Left ventricle myocardium inferior (tissue), 1 donor: ENCODE measurements around the gene CCDC93. TPM values are rescaled to one million over a fixed set of nuclear protein-coding genes. Genes with fewer than 3 reads are reported as not detected.

ENCODE experiments used
- DNase-seq: peaks from one replicate; pipeline ENCODE4 v3.0.0-alpha.2; 2020
- H3K27ac ChIP-seq: fragments of 200-600 bp; replicated peaks from 2 replicates; pipeline ENCODE4 v1.8.0; 2021
- H3K27me3 ChIP-seq: fragments of 200-600 bp; 2 replicates; pipeline ENCODE4 v1.8.0; 2021; ENCODE audit warnings: low read depth
- H3K36me3 ChIP-seq: fragments of 200-600 bp; 2 replicates; pipeline ENCODE4 v1.8.0; 2021
- H3K4me1 ChIP-seq: fragments of 200-600 bp; 2 replicates; pipeline ENCODE4 v1.8.0; 2021
- H3K4me3 ChIP-seq: fragments of 200-600 bp; 2 replicates; pipeline ENCODE4 v1.8.0; 2021; ENCODE audit warnings: mild to moderate bottlenecking, moderate library complexity
- H3K9me3 ChIP-seq: fragments of 200-600 bp; replicated peaks from 2 replicates; pipeline ENCODE4 v1.8.0; 2021
- intact Hi-C: fragments of 100-400 bp; cut with micrococcal nuclease; formaldehyde crosslinking; loops from one replicate; pipeline ENCODE4 v1.11.0; 2022
- total RNA-seq: library from RNA; stranded (reverse); fragmentation: NEBNext Ultra II Directional; extraction: Animal tissue kit (Norgen Biotek cat#: 25700); gene quantifications from one replicate; pipeline ENCODE4 v1.2.1, GENCODE V29; 2021
- TF ChIP-seq, protein P1 (sequence below): fragments of 200-600 bp; IDR thresholded peaks from 2 replicates; pipeline ENCODE4 v1.8.0; 2021; ENCODE audit warnings: antibody characterized with exemption, mild to moderate bottlenecking, borderline replicate concordance
- donor health status: DM: no; HTN: yes; CAD: no; lungs with severe emphysema.

CCDC93 gene
- total RNA-seq, 1 donor from 2014 or later, result 22.8 TPM

DNA sequence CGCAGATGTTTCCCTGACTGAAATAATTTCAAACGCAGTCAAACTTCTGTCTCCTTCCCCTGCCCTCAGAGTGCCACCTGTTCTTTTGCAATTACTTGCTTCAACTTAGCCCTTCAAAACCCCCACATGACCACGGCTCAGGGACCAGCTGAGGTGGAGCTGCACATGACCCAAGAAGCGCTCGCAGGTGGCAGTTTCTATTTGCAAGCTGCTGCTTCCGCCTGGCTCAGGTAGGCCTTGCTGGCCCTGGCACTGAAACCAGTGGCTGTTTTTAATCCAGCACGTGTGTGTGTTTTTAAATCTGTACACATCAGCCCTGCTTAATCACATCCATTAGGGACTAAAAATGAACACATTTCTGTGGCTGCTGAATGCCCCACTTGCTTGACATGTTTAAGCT lies 95.3 kb downstream of the CCDC93 start:
- intact Hi-C loops, result no loop called here
- no peak overlapping the region for H3K4me3 ChIP-seq
- TF ChIP-seq, protein P1, sequence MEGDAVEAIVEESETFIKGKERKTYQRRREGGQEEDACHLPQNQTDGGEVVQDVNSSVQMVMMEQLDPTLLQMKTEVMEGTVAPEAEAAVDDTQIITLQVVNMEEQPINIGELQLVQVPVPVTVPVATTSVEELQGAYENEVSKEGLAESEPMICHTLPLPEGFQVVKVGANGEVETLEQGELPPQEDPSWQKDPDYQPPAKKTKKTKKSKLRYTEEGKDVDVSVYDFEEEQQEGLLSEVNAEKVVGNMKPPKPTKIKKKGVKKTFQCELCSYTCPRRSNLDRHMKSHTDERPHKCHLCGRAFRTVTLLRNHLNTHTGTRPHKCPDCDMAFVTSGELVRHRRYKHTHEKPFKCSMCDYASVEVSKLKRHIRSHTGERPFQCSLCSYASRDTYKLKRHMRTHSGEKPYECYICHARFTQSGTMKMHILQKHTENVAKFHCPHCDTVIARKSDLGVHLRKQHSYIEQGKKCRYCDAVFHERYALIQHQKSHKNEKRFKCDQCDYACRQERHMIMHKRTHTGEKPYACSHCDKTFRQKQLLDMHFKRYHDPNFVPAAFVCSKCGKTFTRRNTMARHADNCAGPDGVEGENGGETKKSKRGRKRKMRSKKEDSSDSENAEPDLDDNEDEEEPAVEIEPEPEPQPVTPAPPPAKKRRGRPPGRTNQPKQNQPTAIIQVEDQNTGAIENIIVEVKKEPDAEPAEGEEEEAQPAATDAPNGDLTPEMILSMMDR, result no peak
- H3K36me3 ChIP-seq, result peaks cover 89% of the 10 kb centered on the region
- no peaks in the 10 kb centered on the region for H3K27me3 ChIP-seq
- DNase-seq, result no peak
- H3K4me1 ChIP-seq, result peaks cover 3% of the 10 kb centered on the region
- no peak overlapping the region for H3K27ac ChIP-seq
- no peaks in the 10 kb centered on the region for H3K9me3 ChIP-seq

- Histone ChIP-seq H3K27me3 (no peaks in the 10 kb centered on the region), H3K4me3 (no peak overlapping the region), H3K27ac (no peak overlapping the region), H3K9me3 (peaks cover 12% of the 10 kb centered on the region), H3K4me1 (peaks cover 3% of the 10 kb centered on the region), H3K36me3 (peaks cover 77% of the 10 kb centered on the region)
- no peak for DNase-seq
- TF ChIP-seq, protein P1, result no peak
- intact Hi-C loops, result no loop called here
These were observed 96.5 kb downstream of the CCDC93 start for GRCh38 chr2:117917223-117917917.

GRCh38 chr2:117902933-117903332 lies 110.9 kb downstream of the CCDC93 start:
- TF ChIP-seq, protein P1, result no peak

GRCh38 chr2:117888897-117889296 lies 125.0 kb downstream of the CCDC93 start:
- intact Hi-C loops, result no loop called here

More at GRCh38 chr2:117902933-117903332, 110.9 kb downstream of the CCDC93 start:
- Histone ChIP-seq H3K9me3 (peaks cover 26% of the 10 kb centered on the region), H3K27me3 (no peaks in the 10 kb centered on the region), H3K4me1 (no peaks in the 10 kb centered on the region), H3K36me3 (no peaks in the 10 kb centered on the region), H3K27ac (no peak overlapping the region), H3K4me3 (no peak overlapping the region)
- DNase-seq, result no peak
- intact Hi-C loops, result no loop called here

DNA sequence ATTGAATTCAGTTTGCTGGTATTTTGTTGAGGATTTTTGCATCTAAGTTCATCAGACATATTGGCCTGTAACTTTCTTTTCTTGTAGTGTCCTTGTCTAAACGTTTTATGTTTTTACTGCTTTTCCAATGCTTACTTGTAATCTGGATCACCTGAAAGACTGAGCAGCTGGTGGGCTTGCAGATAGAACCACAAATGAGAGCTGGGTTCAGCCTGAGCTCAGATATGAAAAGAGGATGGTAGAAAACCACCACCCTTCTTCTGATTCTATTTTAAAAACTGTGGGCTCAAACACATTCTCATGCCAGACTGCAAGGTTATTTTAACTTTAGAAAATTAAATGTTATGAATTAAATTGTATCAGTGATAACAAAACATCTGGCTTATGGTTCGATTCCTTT lies 128.6 kb downstream of the CCDC93 start:
- Histone ChIP-seq H3K4me1 (no peaks in the 10 kb centered on the region), H3K36me3 (no peaks in the 10 kb centered on the region)
- TF ChIP-seq, protein P1, result no peak

More at GRCh38 chr2:117888897-117889296, 125.0 kb downstream of the CCDC93 start:
- TF ChIP-seq, protein P1, result no peak
- Histone ChIP-seq H3K9me3 (peaks cover 8% of the 10 kb centered on the region), H3K36me3 (no peaks in the 10 kb centered on the region), H3K27ac (no peak overlapping the region), H3K27me3 (no peaks in the 10 kb centered on the region), H3K4me1 (no peaks in the 10 kb centered on the region), H3K4me3 (no peak overlapping the region)
- DNase-seq, result no peak

More for the DNA sequence above, 128.6 kb downstream of the CCDC93 start:
- no peak for DNase-seq
- Histone ChIP-seq H3K4me3 (no peak overlapping the region), H3K27ac (no peak overlapping the region), H3K9me3 (peaks cover 9% of the 10 kb centered on the region), H3K27me3 (no peaks in the 10 kb centered on the region)
- intact Hi-C loops, result no loop called here
